Fibroblast of skin of scalp (primary cell): ENCODE data around the gene GP1BB. TPM values are rescaled to one million over a fixed set of nuclear protein-coding genes. Genes with fewer than 3 reads are reported as not detected.
A peak's percentile ranks its signal among the peaks of the same experiment; 100 is the strongest.
"Not testable (repeated sequence)": the region's sequence is repeated elsewhere in the genome, so short reads cannot be mapped to it uniquely, and the experiment has no call there.

ENCODE experiments used
- DNase-seq: peaks from one replicate; pipeline ENCODE4 v3.0.0-alpha.2; 2013
- polyA plus RNA-seq, 2 experiments: library from polyadenylated mRNA; unstranded; fragments of 120-200 nt; gene quantifications; one replicate each; pipeline ENCODE4 v1.2.1, GENCODE V29; 2013; ENCODE audit not compliant: insufficient read length in 2 of 2

Gene GP1BB
- 13.0 TPM for polyA plus RNA-seq (2013, experiment 1 of 2; ENCODE audit: insufficient read length)
- 12.3 TPM for polyA plus RNA-seq (2013, experiment 2 of 2; ENCODE audit: insufficient read length)

DNA sequence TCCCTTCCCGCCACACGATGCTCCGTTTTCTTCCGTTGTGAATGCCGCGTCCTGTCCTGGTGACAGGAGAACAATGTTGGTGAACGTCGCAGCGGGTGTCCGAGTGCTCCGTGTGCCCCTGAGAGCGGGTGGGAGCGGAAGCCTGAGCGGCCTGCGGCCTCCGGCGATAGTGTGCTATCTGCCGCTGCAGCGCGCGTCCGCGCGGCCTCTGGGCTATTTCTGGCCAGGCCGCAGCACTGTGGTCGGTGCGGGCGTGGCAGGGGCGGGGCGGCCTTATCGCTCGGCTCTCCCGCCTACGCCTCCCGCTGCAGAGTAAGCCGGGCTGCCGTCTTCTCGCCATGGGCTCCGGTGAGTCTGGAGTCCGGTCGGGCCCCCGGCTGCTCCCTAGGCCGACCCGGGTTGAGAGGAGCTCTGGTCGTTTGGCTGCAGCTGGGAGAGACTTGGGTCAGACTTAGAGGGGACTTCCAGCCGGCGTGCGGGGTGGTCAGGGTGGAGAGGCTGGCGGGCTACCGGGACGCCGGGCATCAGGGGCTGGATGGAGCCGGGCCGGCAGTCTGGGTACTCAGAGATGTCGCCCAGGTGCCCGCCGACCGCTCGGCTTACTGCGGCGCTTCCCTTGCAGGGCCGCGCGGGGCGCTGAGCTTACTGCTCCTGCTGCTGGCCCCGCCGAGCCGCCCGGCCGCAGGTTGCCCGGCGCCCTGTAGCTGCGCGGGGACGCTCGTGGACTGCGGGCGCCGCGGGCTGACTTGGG lies at the start of gene GP1BB:
Gene GP1BB (plus strand): TSS at position 308 of the 751 bp plus-strand sequence. CDS start 31 bp downstream, at position 339.
- DNase-seq = no peak

DNA sequence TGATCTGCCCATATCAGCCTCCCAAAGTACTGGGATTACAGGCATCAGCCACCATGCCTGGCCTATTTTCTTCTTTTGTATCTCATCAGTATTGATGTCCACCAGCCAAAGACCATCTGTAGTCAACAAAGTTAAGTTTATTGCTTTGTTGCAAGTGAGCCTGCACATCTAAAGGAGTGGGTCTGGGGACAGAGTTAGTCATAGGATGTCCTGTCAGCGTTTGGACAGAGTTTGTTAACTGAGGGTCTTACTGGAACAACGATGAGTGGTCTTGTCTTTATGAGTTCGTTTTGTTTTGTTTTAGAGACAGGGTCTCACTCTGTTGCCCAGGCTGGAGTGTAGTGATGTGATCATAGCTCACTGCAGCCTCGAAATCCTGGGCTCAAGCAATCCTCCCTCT lies 49.7 kb upstream of the GP1BB start:
- DNase-seq = no peak

GRCh38 chr22:19674129-19674928 lies 49.0 kb upstream of the GP1BB start:
- peak; percentile 27 for DNase-seq

DNA sequence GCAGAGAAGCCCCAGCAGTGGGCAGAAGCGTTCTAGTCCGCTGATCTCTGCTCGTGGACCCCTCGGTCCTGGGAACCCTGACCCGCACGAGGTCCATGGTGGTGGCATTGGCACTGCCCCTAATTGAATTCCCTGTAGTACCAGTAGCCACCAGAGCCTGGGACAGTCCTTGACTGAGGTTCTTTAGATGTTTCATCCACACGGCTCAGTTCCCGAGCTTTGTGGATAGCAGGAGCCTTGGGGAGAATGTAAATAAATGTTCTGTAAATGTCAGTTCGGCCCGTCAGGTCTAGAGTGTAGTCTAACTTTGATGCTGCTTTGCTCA lies 48.4 kb upstream of the GP1BB start:
- no peak for DNase-seq

DNA sequence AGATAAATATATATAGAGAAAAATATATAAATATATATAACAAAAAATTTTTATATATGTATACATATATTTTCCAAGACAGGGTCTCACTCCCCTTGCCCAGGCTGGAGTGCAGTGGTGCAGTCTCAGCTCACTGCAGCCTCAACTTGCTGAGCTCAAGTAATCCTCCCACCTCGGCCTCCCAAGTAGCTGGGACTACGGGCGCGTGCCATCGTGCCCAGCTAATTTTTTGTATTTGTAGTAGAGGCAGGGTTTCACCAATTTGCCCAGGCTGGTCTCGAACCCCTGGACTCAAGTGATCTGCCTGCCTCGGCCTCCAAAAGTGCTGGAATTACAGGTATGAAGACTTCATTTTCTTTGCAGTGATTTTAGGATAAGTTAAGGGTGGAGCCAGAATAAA lies 47.9 kb upstream of the GP1BB start:
- DNase-seq = no peak

DNA sequence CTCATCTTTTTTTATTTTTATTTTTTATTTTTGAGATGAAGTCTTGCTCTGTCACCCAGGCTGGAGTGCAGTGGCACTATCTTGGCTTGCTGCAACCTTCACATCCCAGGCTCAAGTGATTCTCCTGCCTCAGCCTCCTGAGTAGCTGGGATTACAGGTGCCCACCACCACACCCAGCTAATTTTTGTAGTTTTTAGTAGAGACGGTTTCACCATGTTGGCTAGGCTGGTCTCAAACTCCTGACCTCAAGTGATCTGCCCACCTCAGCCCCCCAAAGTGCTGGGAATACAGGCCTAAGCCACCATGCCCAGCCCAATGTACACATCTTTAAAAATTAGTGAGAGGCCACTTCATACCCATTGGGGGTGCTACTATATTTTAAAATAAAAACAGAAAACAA lies 46.9 kb upstream of the GP1BB start:
- DNase-seq = not testable (repeated sequence)

- DNase-seq = no peak
Measured at GRCh38 chr22:19678949-19679521, 44.3 kb upstream of the GP1BB start.

GRCh38 chr22:19679522-19680101 lies 43.7 kb upstream of the GP1BB start:
- DNase-seq = no peak

DNA sequence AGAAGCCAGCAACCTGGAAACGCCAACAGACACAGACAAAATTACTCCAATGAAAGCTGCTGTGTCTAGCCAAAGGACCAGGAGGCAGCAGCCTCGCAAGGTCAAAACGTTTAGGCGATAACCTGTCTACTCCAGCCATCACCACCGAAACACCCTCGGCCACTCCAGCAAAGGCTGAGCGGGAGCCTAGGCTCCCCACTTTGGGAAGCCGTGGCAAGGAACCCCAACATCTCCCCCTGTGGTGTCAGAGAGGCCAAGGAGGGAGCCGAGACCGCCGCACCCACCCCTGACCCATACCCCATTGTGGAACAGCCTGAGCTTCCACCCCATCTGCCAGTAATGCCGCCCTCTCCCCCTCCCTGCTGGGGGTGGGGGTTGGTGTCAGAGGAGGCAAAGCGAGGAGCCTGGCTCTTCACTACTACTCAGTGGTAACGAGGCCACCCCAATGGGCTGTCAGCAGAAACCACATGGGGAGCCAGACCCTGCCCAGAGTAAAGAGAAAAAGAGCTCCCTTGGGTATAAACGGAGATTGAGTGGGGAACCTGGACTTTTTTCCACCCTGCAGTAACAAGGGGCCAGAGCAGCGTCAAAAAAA lies 43.0 kb upstream of the GP1BB start:
- DNase-seq = no peak

GRCh38 chr22:19680911-19681862 lies 42.2 kb upstream of the GP1BB start:
- peak; percentile 32 for DNase-seq

- no peak for DNase-seq
Measured at GRCh38 chr22:19681863-19682245, 41.5 kb upstream of the GP1BB start.

DNA sequence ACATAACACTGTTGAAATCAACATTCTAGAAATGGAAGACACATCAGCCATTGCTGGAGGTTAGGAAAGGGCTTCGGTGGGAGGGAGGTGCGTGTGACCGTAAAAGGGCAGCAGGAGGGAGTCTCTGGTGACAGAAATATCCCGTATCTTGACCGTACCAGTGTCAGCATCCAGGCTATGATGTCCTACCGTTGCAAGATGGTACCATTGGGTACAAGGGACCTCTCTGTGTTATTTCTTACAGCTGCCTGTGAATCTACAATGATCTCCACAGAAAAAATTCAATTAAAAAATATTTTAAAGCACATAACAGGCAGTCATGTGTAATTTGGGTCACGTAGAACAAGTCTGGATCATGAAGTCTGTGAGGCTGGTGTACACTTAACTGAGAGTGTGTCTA lies 36.4 kb upstream of the GP1BB start:
- no peak for DNase-seq

GRCh38 chr22:19687561-19688300 lies 35.6 kb upstream of the GP1BB start:
- no peak for DNase-seq

GRCh38 chr22:19688301-19689290 lies 34.7 kb upstream of the GP1BB start:
- no peak for DNase-seq

GRCh38 chr22:19689408-19689807 lies 33.9 kb upstream of the GP1BB start:
- DNase-seq = no peak

DNA sequence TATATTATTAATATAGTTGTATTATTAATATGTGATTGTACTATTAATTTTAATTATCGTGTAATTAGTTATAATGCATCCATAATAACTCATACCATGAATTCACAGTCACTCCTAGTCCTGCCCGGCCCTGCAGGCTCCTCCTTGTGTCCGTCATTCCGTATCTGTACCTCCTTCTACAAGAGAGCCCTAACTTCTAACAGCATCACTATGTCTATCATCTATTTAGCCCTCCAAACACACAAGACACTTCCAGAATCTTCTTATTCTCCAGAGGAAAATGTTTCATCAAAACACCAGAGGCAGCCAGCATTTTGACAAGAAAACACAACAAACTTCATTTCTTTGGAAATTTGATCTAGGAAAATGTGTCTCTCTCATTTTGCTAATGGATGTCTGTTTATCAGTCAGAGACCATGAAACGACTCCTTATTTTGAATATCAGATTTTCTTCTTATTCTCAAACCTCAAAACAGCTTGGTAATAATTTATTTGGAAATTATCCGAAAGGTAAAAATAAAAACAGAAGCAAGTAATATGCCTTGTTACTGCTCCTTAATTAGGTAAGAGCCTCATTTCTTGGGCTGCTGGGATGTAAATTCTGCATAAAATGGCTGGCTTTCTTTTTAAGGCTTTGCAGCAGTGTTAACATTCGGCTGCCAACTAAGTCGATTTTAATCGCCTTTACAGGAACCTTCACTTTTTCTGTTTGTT lies 32.2 kb upstream of the GP1BB start:
- DNase-seq = no peak

DNA sequence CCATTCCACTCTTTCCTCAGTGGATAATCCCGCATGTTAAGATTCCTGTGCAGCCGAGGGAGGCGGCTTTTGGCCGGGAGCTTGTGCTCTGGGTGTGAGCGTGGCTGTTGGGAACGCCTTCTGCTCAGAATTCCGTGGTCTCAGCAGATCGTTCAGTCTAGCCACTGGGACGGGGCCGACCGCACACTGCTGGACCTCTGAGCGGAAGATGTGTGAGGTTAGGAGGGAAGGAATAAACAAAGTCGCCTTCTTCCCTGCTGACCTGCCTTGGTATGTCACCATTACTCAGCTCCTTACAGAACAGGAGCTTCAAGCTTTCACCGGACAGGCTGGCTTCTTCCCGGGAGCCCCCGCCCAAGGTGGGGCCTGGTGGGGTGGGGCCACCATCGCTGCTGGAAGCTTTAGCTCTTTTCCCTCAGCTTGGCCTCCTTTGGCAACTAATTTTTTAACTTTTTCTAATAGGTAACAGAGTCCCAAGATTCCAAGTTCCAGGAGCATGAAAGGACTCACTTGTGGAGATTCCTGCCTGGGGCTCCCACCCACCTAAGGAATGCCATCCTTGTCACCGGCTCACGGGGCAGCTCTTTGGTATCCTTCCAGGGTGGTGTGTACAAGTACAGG lies 31.5 kb upstream of the GP1BB start:
- peak; percentile 44 for DNase-seq

DNA sequence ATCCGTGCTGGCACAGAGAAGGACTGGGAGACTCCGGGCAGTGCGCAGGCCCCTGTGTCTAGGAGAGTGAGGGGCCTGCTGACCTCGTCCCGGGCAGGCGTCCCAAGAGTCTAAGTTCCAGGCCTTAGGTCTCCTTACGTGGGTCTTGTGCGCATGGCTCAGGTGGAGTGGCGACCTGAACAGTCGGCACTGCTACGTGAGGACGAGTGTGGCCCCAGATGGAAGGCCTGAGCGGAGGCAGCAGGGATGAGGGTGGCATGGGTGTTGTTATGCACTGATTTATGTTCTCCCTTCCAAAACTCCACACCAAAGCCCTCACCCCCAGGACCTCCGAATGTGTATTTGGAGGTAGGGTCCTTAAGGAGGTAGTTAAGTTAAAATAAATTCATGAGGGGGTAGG lies 29.8 kb upstream of the GP1BB start:
- no peak for DNase-seq
